ENCODE measurements around the gene USP9Y.

DNA sequence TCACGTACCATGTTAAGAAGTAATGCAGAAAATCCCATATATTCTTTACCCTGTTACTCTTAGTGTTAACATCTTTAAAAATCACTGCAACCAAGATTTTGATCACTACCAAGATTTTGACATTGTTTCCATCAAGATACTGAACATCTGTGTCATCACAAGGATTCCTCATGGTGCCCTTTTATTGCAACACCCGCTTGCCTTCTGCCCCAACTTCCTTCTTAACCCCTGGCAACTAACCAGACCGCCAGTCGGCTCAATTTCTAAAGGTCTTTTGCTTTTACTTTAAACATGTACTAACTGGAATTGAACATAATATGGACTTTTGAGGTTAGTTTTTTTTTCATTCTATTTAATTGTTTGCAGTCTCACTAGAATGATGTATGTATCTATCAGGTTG lies 41.7 kb downstream of the USP9Y start:
- TF ChIP-seq ZNF70 (CRISPR knock-in tag; IDR thresholded peaks at IDR 0.05) (no peak), ZNF565 (CRISPR knock-in tag; conservative IDR thresholded peaks at IDR 0.05; ENCODE audit: low read depth) (no peak), ZFP3 (CRISPR knock-in tag; IDR thresholded peaks at IDR 0.05) (no peak), CSDC2 (CRISPR knock-in tag; IDR thresholded peaks at IDR 0.05) (no peak), ARNTL (CRISPR knock-in tag; IDR thresholded peaks at IDR 0.05; ENCODE audit: borderline replicate concordance, low read depth) (no peak), TCF4 (CRISPR knock-in tag; IDR thresholded peaks at IDR 0.05; ENCODE audit: borderline replicate concordance) (no peak), BACH2 (CRISPR knock-in tag; IDR thresholded peaks at IDR 0.05; ENCODE audit: borderline replicate concordance) (no peak), ZC3H10 (CRISPR knock-in tag; IDR thresholded peaks at IDR 0.05) (no peak), ISL1 (CRISPR knock-in tag; IDR thresholded peaks at IDR 0.05) (no peak)
- TF ChIP-seq, protein P1, sequence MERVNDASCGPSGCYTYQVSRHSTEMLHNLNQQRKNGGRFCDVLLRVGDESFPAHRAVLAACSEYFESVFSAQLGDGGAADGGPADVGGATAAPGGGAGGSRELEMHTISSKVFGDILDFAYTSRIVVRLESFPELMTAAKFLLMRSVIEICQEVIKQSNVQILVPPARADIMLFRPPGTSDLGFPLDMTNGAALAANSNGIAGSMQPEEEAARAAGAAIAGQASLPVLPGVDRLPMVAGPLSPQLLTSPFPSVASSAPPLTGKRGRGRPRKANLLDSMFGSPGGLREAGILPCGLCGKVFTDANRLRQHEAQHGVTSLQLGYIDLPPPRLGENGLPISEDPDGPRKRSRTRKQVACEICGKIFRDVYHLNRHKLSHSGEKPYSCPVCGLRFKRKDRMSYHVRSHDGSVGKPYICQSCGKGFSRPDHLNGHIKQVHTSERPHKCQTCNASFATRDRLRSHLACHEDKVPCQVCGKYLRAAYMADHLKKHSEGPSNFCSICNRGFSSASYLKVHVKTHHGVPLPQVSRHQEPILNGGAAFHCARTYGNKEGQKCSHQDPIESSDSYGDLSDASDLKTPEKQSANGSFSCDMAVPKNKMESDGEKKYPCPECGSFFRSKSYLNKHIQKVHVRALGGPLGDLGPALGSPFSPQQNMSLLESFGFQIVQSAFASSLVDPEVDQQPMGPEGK (CRISPR knock-in tag; IDR thresholded peaks at IDR 0.05; ENCODE audit: borderline replicate concordance) = no peak
- TF ChIP-seq, protein P2, sequence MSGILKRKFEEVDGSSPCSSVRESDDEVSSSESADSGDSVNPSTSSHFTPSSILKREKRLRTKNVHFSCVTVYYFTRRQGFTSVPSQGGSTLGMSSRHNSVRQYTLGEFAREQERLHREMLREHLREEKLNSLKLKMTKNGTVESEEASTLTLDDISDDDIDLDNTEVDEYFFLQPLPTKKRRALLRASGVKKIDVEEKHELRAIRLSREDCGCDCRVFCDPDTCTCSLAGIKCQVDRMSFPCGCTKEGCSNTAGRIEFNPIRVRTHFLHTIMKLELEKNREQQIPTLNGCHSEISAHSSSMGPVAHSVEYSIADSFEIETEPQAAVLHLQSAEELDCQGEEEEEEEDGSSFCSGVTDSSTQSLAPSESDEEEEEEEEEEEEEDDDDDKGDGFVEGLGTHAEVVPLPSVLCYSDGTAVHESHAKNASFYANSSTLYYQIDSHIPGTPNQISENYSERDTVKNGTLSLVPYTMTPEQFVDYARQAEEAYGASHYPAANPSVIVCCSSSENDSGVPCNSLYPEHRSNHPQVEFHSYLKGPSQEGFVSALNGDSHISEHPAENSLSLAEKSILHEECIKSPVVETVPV (CRISPR knock-in tag; IDR thresholded peaks at IDR 0.05) = no peak

All from SK-N-SH treated with all-trans-retinoic acid at 6 μM for 48 hours (cell line).